ENCODE data around the gene VTI1A.

The VTI1A gene

DNA sequence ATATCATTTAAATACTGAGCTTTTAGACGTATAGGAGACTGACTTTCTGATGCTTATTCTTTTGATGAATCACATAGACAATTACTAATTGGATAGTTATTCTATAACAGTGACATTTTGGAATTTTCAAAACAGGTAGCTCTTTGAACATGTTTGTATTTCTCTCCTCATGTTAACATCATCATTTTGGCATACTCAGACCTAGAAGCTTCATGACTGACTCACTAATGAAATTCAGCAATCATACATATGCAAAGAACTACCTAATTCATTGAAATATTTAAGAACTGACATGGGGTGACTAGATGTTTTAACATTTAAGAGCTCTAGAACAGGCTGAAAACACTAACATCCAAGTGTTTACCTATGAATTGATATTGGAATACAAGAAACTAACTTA is 192.3 kb downstream of the VTI1A start:
- H3K4me3 ChIP-seq (ENCODE audit: low read depth, low read length), result no peak overlapping the region
- DNase-seq (ENCODE audit: low read depth, low spot score), result no peak
- CTCF ChIA-PET, result interaction anchor here (1.3 to 1.4 kb wide), 2 partner anchors 11 to 746 kb away, joined by 3 read pairs; no protein-coding TSS in a partner anchor
- POLR2A ChIA-PET, result no interaction called here
- TF ChIP-seq, protein P1, sequence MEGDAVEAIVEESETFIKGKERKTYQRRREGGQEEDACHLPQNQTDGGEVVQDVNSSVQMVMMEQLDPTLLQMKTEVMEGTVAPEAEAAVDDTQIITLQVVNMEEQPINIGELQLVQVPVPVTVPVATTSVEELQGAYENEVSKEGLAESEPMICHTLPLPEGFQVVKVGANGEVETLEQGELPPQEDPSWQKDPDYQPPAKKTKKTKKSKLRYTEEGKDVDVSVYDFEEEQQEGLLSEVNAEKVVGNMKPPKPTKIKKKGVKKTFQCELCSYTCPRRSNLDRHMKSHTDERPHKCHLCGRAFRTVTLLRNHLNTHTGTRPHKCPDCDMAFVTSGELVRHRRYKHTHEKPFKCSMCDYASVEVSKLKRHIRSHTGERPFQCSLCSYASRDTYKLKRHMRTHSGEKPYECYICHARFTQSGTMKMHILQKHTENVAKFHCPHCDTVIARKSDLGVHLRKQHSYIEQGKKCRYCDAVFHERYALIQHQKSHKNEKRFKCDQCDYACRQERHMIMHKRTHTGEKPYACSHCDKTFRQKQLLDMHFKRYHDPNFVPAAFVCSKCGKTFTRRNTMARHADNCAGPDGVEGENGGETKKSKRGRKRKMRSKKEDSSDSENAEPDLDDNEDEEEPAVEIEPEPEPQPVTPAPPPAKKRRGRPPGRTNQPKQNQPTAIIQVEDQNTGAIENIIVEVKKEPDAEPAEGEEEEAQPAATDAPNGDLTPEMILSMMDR (IDR thresholded peaks at IDR 0.05; ENCODE audit: insufficient read depth, low read length, missing control alignments), result no peak

DNA sequence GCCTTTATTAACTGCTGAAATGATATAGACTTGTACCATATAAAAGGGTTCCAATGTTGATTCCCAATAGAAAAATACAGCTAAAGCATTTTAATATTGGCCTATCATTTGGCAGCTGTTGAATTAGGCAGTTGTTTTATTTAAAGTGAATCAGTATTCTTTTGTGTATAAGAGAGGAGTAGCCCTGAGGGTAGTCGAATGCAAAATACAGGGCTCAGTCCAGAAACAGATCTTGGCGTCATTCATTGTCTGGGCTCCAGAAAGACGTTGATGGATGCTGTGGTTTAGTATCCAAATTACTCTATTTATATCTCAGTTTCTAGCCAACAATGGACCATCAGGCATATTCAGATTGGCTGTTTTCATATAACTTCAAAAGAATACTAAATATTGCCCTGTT is 193.6 kb downstream of the VTI1A start:
- TF ChIP-seq, protein P1 (IDR thresholded peaks at IDR 0.05; ENCODE audit: insufficient read depth, low read length, missing control alignments), result no peak
- DNase-seq (ENCODE audit: low read depth, low spot score), result no peak
- ChIA-PET CTCF (no interaction called here), POLR2A (no interaction called here)
- no peak overlapping the region for H3K4me3 ChIP-seq (ENCODE audit: low read depth, low read length)

DNA sequence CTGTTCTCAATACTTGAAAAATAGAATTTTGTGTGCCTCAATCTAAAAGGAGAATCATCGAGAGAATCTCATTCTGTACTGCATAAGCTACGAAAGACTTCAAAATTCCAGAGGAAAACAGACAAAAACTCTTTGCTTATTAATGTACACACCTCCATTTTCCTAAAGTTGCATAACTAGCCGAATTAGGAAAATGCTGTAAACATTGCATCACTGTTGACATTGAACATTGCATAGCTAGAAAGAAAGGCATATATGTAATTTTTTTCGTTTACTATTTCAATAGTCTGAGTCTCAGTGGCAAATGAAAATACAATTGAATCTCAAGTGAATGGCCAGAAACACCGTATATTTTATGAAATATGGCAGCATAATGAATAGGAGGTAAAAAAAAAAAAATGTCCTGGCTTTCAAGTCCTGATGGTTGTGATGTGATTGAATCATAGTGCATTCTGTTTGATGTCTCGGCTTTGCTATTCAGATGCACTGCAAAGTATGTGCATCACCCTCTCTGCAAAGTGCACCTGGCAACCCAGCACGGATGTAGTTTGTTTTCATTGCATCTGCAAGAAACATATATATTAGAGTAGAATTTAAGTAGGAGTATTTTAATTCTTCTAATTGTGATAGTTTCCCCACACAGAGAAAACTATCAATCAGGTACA is 196.7 kb downstream of the VTI1A start:
- no peak for DNase-seq (ENCODE audit: low read depth, low spot score)
- TF ChIP-seq, protein P1 (IDR thresholded peaks at IDR 0.05; ENCODE audit: insufficient read depth, low read length, missing control alignments), result no peak
- ChIA-PET POLR2A (no interaction called here), CTCF (interaction anchor here (0.9 kb wide), 1 partner anchor 316 kb away, joined by 3 read pairs; no protein-coding TSS in a partner anchor)
- no peak overlapping the region for H3K4me3 ChIP-seq (ENCODE audit: low read depth, low read length)

DNA sequence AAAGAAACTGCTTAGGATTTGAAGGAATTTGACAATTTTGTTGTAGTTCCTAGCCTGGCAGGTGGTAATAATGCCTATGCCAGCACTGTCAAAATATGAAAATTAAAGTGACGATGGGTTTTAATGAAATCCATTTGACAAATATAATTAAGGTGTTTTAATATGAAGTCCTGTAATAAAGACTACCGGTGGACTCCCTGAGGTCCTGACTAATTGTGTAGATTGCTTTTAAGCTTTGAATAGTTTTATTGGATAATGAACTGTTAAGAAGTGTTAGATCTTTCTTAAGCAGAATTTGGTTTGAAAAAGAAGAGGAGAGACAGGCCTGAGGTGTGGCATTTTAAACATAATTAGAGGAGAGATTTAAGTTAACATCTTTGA is 197.2 kb downstream of the VTI1A start:
- CTCF ChIA-PET, result interaction anchor here (0.7 to 0.9 kb wide), 2 partner anchors 131 to 316 kb away, joined by 3 read pairs; no protein-coding TSS in a partner anchor
- no peak for DNase-seq (ENCODE audit: low read depth, low spot score)
- POLR2A ChIA-PET, result no interaction called here
- TF ChIP-seq, protein P1 (IDR thresholded peaks at IDR 0.05; ENCODE audit: insufficient read depth, low read length, missing control alignments), result no peak
- H3K4me3 ChIP-seq (ENCODE audit: low read depth, low read length), result no peak overlapping the region

DNA sequence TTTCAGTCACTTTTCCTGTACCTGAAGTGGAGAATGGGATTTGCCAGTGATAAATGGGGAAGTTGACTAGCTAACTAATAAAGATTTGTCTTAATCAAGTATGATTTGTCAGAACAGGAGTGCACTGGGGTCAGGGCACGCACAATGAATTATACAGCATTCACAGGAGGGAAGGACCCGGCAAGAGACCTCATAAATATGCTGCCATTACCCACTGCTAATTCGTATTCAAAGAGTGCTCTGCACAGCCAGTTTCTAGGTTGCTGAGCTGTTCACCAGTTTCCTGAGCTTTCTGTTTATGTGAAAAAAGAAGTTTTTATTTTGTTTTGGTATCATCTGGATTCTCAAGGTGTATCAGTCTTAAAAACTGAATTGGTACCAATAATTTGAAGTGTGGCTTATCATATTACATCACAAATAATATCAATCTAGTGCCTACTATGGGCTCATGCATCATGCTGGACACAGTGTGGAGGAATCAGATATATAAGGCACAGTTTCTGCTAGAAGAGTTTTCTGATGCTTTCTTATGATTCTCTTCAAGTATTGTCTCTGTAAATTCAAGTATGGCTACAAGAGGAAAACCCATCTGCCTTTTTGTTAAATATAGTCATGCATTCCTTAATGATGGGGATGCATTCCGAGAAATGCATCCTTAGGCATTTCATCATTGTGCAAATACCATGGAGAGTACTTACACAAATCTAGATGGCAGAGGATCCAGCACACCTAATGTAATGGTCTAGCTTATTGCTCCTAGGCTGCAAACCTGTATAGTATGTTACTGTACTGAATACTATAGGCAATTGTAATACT is 202.2 kb downstream of the VTI1A start:
- DNase-seq (ENCODE audit: low read depth, low spot score), result peak; percentile 31
- ChIA-PET CTCF (no interaction called here), POLR2A (no interaction called here)
- no peak overlapping the region for H3K4me3 ChIP-seq (ENCODE audit: low read depth, low read length)
- TF ChIP-seq, protein P1 (IDR thresholded peaks at IDR 0.05; ENCODE audit: insufficient read depth, low read length, missing control alignments), result no peak

DNA sequence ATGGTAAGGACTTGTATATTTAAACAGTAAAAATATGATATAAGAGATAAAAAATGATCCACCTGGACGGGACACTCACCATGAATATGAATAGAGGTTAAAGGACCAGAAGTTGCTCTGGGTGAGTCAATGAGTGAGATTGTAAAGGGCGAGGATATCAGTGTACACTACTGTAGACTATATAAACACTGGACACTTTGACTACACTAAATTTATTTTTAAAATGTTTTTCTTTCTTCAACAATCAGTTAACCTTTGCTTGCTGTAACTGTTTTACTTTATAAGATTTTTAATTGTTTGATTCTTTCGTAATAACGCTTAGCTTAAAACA is 202.8 kb downstream of the VTI1A start:
- DNase-seq (ENCODE audit: low read depth, low spot score), result no peak
- no peak overlapping the region for H3K4me3 ChIP-seq (ENCODE audit: low read depth, low read length)
- POLR2A ChIA-PET, result no interaction called here
- TF ChIP-seq, protein P1 (IDR thresholded peaks at IDR 0.05; ENCODE audit: insufficient read depth, low read length, missing control alignments), result no peak
- CTCF ChIA-PET, result no interaction called here
